H1 (cell line): ENCODE measurements around the gene GPC1. TPM values are rescaled to one million over a fixed set of nuclear protein-coding genes. Genes with fewer than 3 reads are reported as not detected.

Experiments used
- CTCF ChIA-PET: fragments of 300-600 bp; sonication (Branson Sonifier 250); formaldehyde crosslinking; loops from one replicate; lab custom pipeline; 2021; ENCODE audit not compliant: partially characterized antibody; lab: Charles Lee
- POLR2A ChIA-PET: fragments of 300-600 bp; sonication (Branson Sonifier 250); formaldehyde crosslinking; loops from one replicate; lab custom pipeline; 2021; ENCODE audit warnings: inconsistent platforms; ENCODE audit not compliant: partially characterized antibody; lab: Charles Lee
- DNase-seq, 2 experiments: peaks; one replicate each; pipeline versions ENCODE4 v3.0.0 to v3.0.0-alpha.2; 2010 to 2022; ENCODE audit warnings: low spot score in 2 of 2, low read depth in 1 of 2, mixed read lengths in 1 of 2
- FAIRE-seq: peaks from 2 replicates; lab custom pipeline; 2011; peaks lifted over from hg19 to GRCh38; lab: Jason Lieb, UNC
- H2AFZ ChIP-seq: 2 replicates; pipeline ENCODE4 v1.8.1; 2012; ENCODE audit warnings: low read length, inconsistent platforms
- H2AK5ac ChIP-seq: 2 replicates; pipeline ENCODE4 v1.6.1; 2013; ENCODE audit warnings: low read depth, low read length
- H2BK120ac ChIP-seq: replicated peaks from 2 replicates; pipeline ENCODE3; 2013; ENCODE audit warnings: low read depth, low read length, inconsistent platforms
- H2BK12ac ChIP-seq: 2 replicates; pipeline ENCODE4 v1.6.1; 2013; ENCODE audit warnings: low read depth, low read length
- H2BK15ac ChIP-seq: 2 replicates; pipeline ENCODE4 v1.6.1; 2013; ENCODE audit warnings: low read length
- H2BK20ac ChIP-seq: 2 replicates; pipeline ENCODE4 v1.6.1; 2013; ENCODE audit warnings: low read length
- H2BK5ac ChIP-seq: 2 replicates; pipeline ENCODE4 v1.6.1; 2013; ENCODE audit warnings: low read depth, low read length
- H3K14ac ChIP-seq: 2 replicates; pipeline ENCODE4 v1.6.1; 2013; ENCODE audit warnings: inconsistent platforms; ENCODE audit not compliant: insufficient read length
- H3K18ac ChIP-seq: 2 replicates; pipeline ENCODE4 v1.6.1; 2013; ENCODE audit warnings: low read length; ENCODE audit errors: extremely low read depth
- H3K23ac ChIP-seq: 2 replicates; pipeline ENCODE4 v1.6.1; 2013; ENCODE audit warnings: inconsistent platforms; ENCODE audit not compliant: insufficient read length
- H3K23me2 ChIP-seq: 2 replicates; pipeline ENCODE4 v1.6.1; 2013; ENCODE audit warnings: low read depth, low read length
- H3K27ac ChIP-seq: 2 replicates; pipeline ENCODE4 v1.6.1; 2011; ENCODE audit warnings: low read depth, low read length, inconsistent platforms
- H3K27me3 ChIP-seq, 4 experiments: replicated peaks in 1 of 4; 1 replicate in 1 of 4; 2 replicates in 3 of 4; pipeline versions ENCODE4 v1.6.1 to v1.8.1; 2011 to 2013; ENCODE audit warnings: low read length in 3 of 4, mild to moderate bottlenecking in 3 of 4, inconsistent platforms in 2 of 4, mixed read lengths in 2 of 4, moderate library complexity in 1 of 4; ENCODE audit not compliant: control insufficient read depth in 3 of 4, insufficient read depth in 3 of 4; ENCODE audit errors: extremely low read depth in 1 of 4
- H3K36me3 ChIP-seq, 4 experiments: 2 replicates each; pipeline versions ENCODE4 v1.6.1 to v1.8.1; 2011 to 2013; ENCODE audit warnings: mild to moderate bottlenecking in 4 of 4, low read length in 3 of 4, moderate library complexity in 2 of 4, control low read depth in 1 of 4, inconsistent platforms in 1 of 4; ENCODE audit not compliant: insufficient read depth in 4 of 4, control insufficient read depth in 2 of 4
- H3K4ac ChIP-seq: replicated peaks from 2 replicates; pipeline ENCODE3; 2013; ENCODE audit warnings: low read length, low read depth, mixed read lengths, inconsistent platforms; ENCODE audit not compliant: insufficient read length
- H3K4me1 ChIP-seq, 4 experiments: replicated peaks in 1 of 4; 1 replicate in 1 of 4; 2 replicates in 3 of 4; pipeline versions ENCODE4 v1.6.1 to v1.8.1; 2011 to 2013; ENCODE audit warnings: low read length in 3 of 4, inconsistent platforms in 2 of 4, mixed read lengths in 1 of 4; ENCODE audit not compliant: insufficient read depth in 4 of 4, control insufficient read depth in 3 of 4
- H3K4me2 ChIP-seq, 2 experiments: 2 replicates each; pipeline versions ENCODE4 v1.6.1 to v1.8.1; 2011 to 2013; ENCODE audit warnings: low read depth in 2 of 2, low read length in 2 of 2, control low read depth in 1 of 2, inconsistent platforms in 1 of 2, mild to moderate bottlenecking in 1 of 2; ENCODE audit not compliant: insufficient read depth in 1 of 2
- H3K4me3 ChIP-seq, 4 experiments: fragments of 200-600, 300-600 bp in 1 of 4; sonication (generic), shearing (Covaris generic), sonication (Bioruptor Twin) in 1 of 4; 2 replicates each; pipeline versions ENCODE4 v1.5.1 to v1.8.1; 2011 to 2016; ENCODE audit warnings: low read length in 4 of 4, low read depth in 3 of 4, control low read depth in 2 of 4, inconsistent platforms in 2 of 4, mild to moderate bottlenecking in 2 of 4, mixed read lengths in 1 of 4, moderate library complexity in 1 of 4; ENCODE audit not compliant: insufficient read depth in 2 of 4; ENCODE audit errors: extremely low read depth in 1 of 4
- H3K56ac ChIP-seq: replicated peaks from 2 replicates; pipeline ENCODE3; 2013; ENCODE audit warnings: low read depth, mild to moderate bottlenecking, mixed read lengths, low read length, inconsistent platforms; ENCODE audit not compliant: insufficient read length
- H3K79me1 ChIP-seq: 2 replicates; pipeline ENCODE4 v1.6.1; 2013; ENCODE audit warnings: low read depth, low read length, control low read depth
- H3K79me2 ChIP-seq, 2 experiments: 2 replicates each; pipeline versions ENCODE4 v1.6.1 to v1.8.1; 2012 to 2013; ENCODE audit warnings: low read length in 2 of 2, mild to moderate bottlenecking in 2 of 2, inconsistent platforms in 1 of 2; ENCODE audit not compliant: insufficient read depth in 2 of 2, control insufficient read depth in 1 of 2
- H3K9ac ChIP-seq, 4 experiments: replicated peaks in 1 of 4; 1 replicate in 1 of 4; 2 replicates in 3 of 4; pipeline versions ENCODE4 v1.6.1 to v1.8.1; 2011 to 2013; ENCODE audit warnings: low read depth in 3 of 4, low read length in 3 of 4, control low read depth in 2 of 4, mild to moderate bottlenecking in 2 of 4, moderate library complexity in 2 of 4, inconsistent platforms in 1 of 4; ENCODE audit errors: extremely low read depth in 1 of 4
- H3K9me3 ChIP-seq, 2 experiments: 2 replicates each; pipeline versions ENCODE4 v1.6.1 to v1.8.1; 2012 to 2013; ENCODE audit warnings: mild to moderate bottlenecking in 2 of 2, moderate library complexity in 2 of 2, control low read depth in 1 of 2, inconsistent platforms in 1 of 2, low read depth in 1 of 2, low read length in 1 of 2, mixed read lengths in 1 of 2; ENCODE audit not compliant: insufficient read depth in 2 of 2
- H4K20me1 ChIP-seq, 2 experiments: replicated peaks in 1 of 2; 2 replicates each; pipeline versions ENCODE3 to v1.8.1; 2011 to 2013; ENCODE audit warnings: inconsistent platforms in 2 of 2, low read length in 2 of 2, mild to moderate bottlenecking in 1 of 2; ENCODE audit not compliant: insufficient read depth in 2 of 2, control insufficient read depth in 1 of 2
- H4K5ac ChIP-seq: 2 replicates; pipeline ENCODE4 v1.6.1; 2013; ENCODE audit warnings: low read length, low read depth, mixed read lengths, inconsistent platforms; ENCODE audit not compliant: insufficient read length
- H4K8ac ChIP-seq: 2 replicates; pipeline ENCODE4 v1.8.0; 2013; ENCODE audit warnings: mild to moderate bottlenecking, moderate library complexity, low read length, inconsistent platforms; ENCODE audit not compliant: insufficient read depth; ENCODE audit errors: extremely low read depth
- H4K91ac ChIP-seq: replicated peaks from 2 replicates; pipeline ENCODE3; 2013; ENCODE audit warnings: low read length, mixed read lengths, inconsistent platforms; ENCODE audit not compliant: insufficient read length
- ASH2L ChIP-seq: fragments of 200-600, 300-600 bp; sonication (generic); IDR thresholded peaks from one replicate; pipeline ENCODE4 v1.7.1; 2017; ENCODE audit warnings: low read length
- CBX5 ChIP-seq: fragments of 300-800, 300-1000 bp; sonication (generic); IDR thresholded peaks from 2 replicates; pipeline ENCODE4 v1.7.1; 2016; ENCODE audit warnings: antibody characterized with exemption, low read length, low read depth
- CEBPB ChIP-seq: IDR thresholded peaks from 2 replicates; pipeline ENCODE4 v1.6.1; 2012; ENCODE audit warnings: low read depth, low read length
- CREB1 ChIP-seq: IDR thresholded peaks from 2 replicates; pipeline ENCODE4 v1.6.1; 2012; ENCODE audit warnings: inconsistent platforms
- EGR1 ChIP-seq: IDR thresholded peaks from 2 replicates; pipeline ENCODE4 v1.6.1; 2011; ENCODE audit warnings: low read depth, low read length, borderline replicate concordance
- KDM1A ChIP-seq: fragments of 200-600, 300-600 bp; sonication (generic); IDR thresholded peaks from 2 replicates; pipeline ENCODE4 v1.7.1; 2016; ENCODE audit warnings: mild to moderate bottlenecking, low read length, borderline replicate concordance
- KDM4A ChIP-seq: IDR thresholded peaks from one replicate; pipeline ENCODE4 v1.7.1; 2012; ENCODE audit warnings: low read depth, mild to moderate bottlenecking, moderate library complexity, low read length, inconsistent platforms; ENCODE audit not compliant: severe bottlenecking
- NANOG ChIP-seq: IDR thresholded peaks from 2 replicates; pipeline ENCODE4 v1.6.1; 2011; ENCODE audit warnings: low read length, low read depth, mild to moderate bottlenecking, inconsistent platforms; ENCODE audit not compliant: insufficient read depth, poor library complexity, severe bottlenecking
- PHF8 ChIP-seq: fragments of 200-600 bp; sonication (generic); conservative IDR thresholded peaks from 2 replicates; pipeline ENCODE4 v1.7.1; 2012; ENCODE audit warnings: low read depth, mild to moderate bottlenecking, inconsistent platforms, low read length, moderate library complexity
- RAD21 ChIP-seq, 2 experiments: IDR thresholded peaks in 1 of 2; conservative IDR thresholded peaks in 1 of 2; 2 replicates each; pipeline ENCODE4 v1.6.1; 2011; ENCODE audit warnings: low read depth in 2 of 2, low read length in 2 of 2, improper control_type of control experiment in 1 of 2, inconsistent platforms in 1 of 2, mild to moderate bottlenecking in 1 of 2, moderate library complexity in 1 of 2
- RXRA ChIP-seq: IDR thresholded peaks from 2 replicates; pipeline ENCODE4 v1.6.1; 2011; ENCODE audit warnings: low read depth, mild to moderate bottlenecking, low read length, moderate library complexity; ENCODE audit not compliant: insufficient read depth
- SP2 ChIP-seq: IDR thresholded peaks from 2 replicates; pipeline ENCODE4 v1.6.1; 2012; ENCODE audit warnings: mild to moderate bottlenecking, low read length, inconsistent platforms
- SUZ12 ChIP-seq: fragments of 200-600 bp; sonication (generic); IDR thresholded peaks from 2 replicates; pipeline ENCODE4 v1.6.1; 2012; ENCODE audit warnings: mild to moderate bottlenecking, inconsistent platforms, low read length, moderate library complexity, mixed read lengths
- TAF1 ChIP-seq: IDR thresholded peaks from 2 replicates; pipeline ENCODE4 v1.6.1; 2011; ENCODE audit warnings: mild to moderate bottlenecking, low read depth, low read length
- TCF12 ChIP-seq: IDR thresholded peaks from 2 replicates; pipeline ENCODE4 v1.6.1; 2011; ENCODE audit warnings: low read depth, mild to moderate bottlenecking, low read length
- ZNF274 ChIP-seq: IDR thresholded peaks from 2 replicates; pipeline ENCODE4 v1.7.0; 2012; ENCODE audit warnings: low read length, borderline replicate concordance; ENCODE audit errors: extremely low read depth
- WGBS, 2 experiments: shearing (Covaris generic) in 1 of 2; methylation state at CpG; one replicate each; pipeline versions ENCODE4 v1.1.6 to v1.1.7; 2013 to 2015; ENCODE audit warnings: low lambda C conversion rate in 2 of 2, mixed read lengths in 2 of 2, inconsistent platforms in 1 of 2, low coverage in 1 of 2, missing lambda C conversion rate in 1 of 2; ENCODE audit not compliant: insufficient replicate concordance in 2 of 2, insufficient coverage in 1 of 2, insufficient read length in 1 of 2; ENCODE audit errors: extremely low coverage in 1 of 2, missing lambda C conversion rate in 1 of 2; 5-methylcytosine and 5-hydroxymethylcytosine counted together
- polyA plus RNA-seq, 7 experiments: library from polyadenylated mRNA; depleted of rRNA in 3 of 7; stranded (reverse) in 5 of 7; unstranded in 2 of 7; fragments of >200 nt in 5 of 7; fragments of 200-250 nt in 2 of 7; gene quantifications; 1 replicate in 5 of 7; 2 replicates in 1 of 7; 4 replicates in 1 of 7; pipeline versions ENCODE4 v1.2.1 to v1.2.3, GENCODE V29; 2011 to 2013; ENCODE audit warnings: missing spikeins in 2 of 7, mixed read lengths in 2 of 7
- total RNA-seq: library from RNA; stranded (reverse); fragmentation: NEBNext Ultra II Directional; extraction: Animal tissue kit (Norgen Biotek cat#: 25700); gene quantifications from 2 replicates; pipeline ENCODE4 v1.2.1, GENCODE V29; 2021

GPC1 gene
- total and polyA plus RNA-seq, 2 of the 8 experiments (the other 6 are each of a cell fraction or from before 2014, with no cell fraction given), result 21.9 to 28.3 TPM

DNA sequence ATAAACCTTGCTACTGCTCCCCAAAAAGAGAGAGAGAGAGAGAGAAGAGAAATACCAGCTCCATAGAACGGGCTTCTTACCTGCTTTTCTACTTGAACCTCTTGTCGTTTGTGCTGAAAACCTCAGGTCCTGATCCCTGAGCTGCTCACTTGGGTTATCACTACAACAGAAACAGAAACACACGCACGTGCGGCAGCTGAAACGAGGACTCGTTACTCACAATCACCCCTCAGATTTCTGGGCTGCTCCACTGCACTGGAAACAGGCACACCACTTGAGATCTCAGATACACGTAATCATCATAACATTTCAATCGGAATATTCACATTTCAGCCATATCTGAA lies 48.2 kb upstream of the GPC1 start:
- Histone ChIP-seq H2BK5ac (no peak overlapping the region), H3K4ac (no peak overlapping the region), H3K4me3 (no peak overlapping the region), H3K18ac (no peak overlapping the region), H2BK20ac (no peak overlapping the region), H4K8ac (no peak overlapping the region), H3K79me2 (no peaks in the 10 kb centered on the region), H3K27me3 (peaks cover 0 to 2% (median 0%) of the 10 kb centered on the region in 4 experiments; a peak in 1 of 7 replicates), H4K91ac (no peak overlapping the region), H3K9ac (no peak overlapping the region), H3K27ac (no peak overlapping the region), H2AK5ac (no peak overlapping the region), H3K36me3 (no peaks in the 10 kb centered on the region), H4K5ac (no peak overlapping the region), H2AFZ (no peak overlapping the region), H3K23ac (no peak overlapping the region), H2BK15ac (no peak overlapping the region), H3K4me1 (no peaks in the 10 kb centered on the region), H3K79me1 (no peaks in the 10 kb centered on the region), H3K23me2 (no peaks in the 10 kb centered on the region), H3K14ac (no peak overlapping the region), H3K4me2 (no peak overlapping the region), H3K9me3 (no peaks in the 10 kb centered on the region; a peak in 1 of 4 replicates), H3K56ac (no peak overlapping the region), H4K20me1 (no peaks in the 10 kb centered on the region), H2BK12ac (no peak overlapping the region), H2BK120ac (no peak overlapping the region)
- no peak for FAIRE-seq
- DNase-seq, result no peak
- ChIA-PET POLR2A (interaction anchor here (0.9 kb wide), 1 partner anchor 17 kb away, joined by 3 read pairs; no protein-coding TSS in a partner anchor), CTCF (no interaction called here)
- WGBS, 2 experiments, result 92% methylated on average over 9 of the region's 9 CpGs; no CpG with 5 or more reads in 1 of the 2 experiments
- TF ChIP-seq KDM4A, result no peak
- no peak for TF ChIP-seq TCF12
- TF ChIP-seq TAF1, result no peak
- TF ChIP-seq SP2, result no peak
- TF ChIP-seq CEBPB, result no peak
- no peak for TF ChIP-seq CBX5
- TF ChIP-seq ASH2L, result no peak
- TF ChIP-seq ZNF274, result no peak
- TF ChIP-seq PHF8, result no peak
- no peak for TF ChIP-seq KDM1A
- TF ChIP-seq SUZ12, result no peak
- no peak for TF ChIP-seq RAD21 (IDR thresholded peaks at IDR 0.05 in 1 of 2, conservative IDR thresholded peaks at IDR 0.05 in 1 of 2; ENCODE audit: low read depth in 2 of 2, low read length in 2 of 2)
- no peak for TF ChIP-seq RXRA
- TF ChIP-seq EGR1, result no peak
- no peak for TF ChIP-seq CREB1
- TF ChIP-seq NANOG, result no peak
